Epithelial cell of proximal tubule (primary cell): ENCODE data around the gene MLLT6. TPM values are rescaled to one million over a fixed set of nuclear protein-coding genes. Genes with fewer than 3 reads are reported as not detected.

Source experiments
- DNase-seq: peaks from one replicate; pipeline ENCODE4 v3.0.0-alpha.2; 2011; ENCODE audit warnings: low read depth
- H3K4me3 ChIP-seq: 2 replicates; pipeline ENCODE4 v1.5.1; 2011; ENCODE audit warnings: low read depth, mild to moderate bottlenecking, low read length
- total RNA-seq: library from RNA; depleted of rRNA; stranded (reverse); fragments of >200 nt; gene quantifications from 2 replicates; pipeline ENCODE4 v1.2.3, GENCODE V29; 2015
- TF ChIP-seq, protein P1 (sequence below): conservative IDR thresholded peaks from 2 replicates; pipeline ENCODE4 v1.5.1; 2012; ENCODE audit warnings: low read depth, mild to moderate bottlenecking, low read length

Gene MLLT6
- total RNA-seq, 1 donor from 2014 or later: 34.2 TPM

DNA sequence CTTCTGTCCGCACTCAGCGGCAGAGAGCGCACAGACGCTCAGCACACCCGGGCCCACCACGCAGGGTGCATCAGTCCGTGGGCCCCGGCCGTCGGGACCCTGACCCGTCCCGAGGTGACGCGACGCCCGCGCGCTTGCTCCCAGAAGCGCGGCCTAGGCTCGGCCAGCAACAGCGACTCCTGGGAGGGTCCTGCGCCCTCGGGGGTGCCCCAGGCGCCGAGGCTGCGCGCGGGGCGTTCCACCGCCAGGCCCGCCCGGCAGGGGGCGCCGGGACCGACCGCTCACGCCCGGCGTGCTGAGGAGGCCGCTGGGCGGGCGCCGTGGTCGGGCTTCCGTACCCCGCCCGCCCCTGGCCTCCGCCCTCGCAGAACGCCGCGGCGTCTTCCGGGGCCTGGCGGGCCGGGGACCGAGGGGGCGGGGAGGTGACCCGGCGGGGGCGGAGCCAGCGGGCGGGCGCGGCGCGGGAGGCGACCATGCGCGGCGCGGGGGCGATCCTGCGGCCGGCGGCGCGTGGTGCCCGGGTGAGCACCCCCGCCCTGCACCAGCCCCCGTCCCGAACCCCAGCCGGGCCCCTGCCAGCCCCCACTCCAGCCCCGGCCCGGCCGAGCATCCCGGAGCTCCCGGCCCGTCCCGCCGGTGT lies 24.9 kb downstream of the MLLT6 start, which contains the start of gene CISD3:
TSS of gene CISD3 (plus strand) at position 456 of the 640 bp plus-strand sequence. CDS start at position 474, 18 bp downstream.
- peak within 1 kb of the TSS; percentile 91 for H3K4me3 ChIP-seq
- TF ChIP-seq, protein P1, sequence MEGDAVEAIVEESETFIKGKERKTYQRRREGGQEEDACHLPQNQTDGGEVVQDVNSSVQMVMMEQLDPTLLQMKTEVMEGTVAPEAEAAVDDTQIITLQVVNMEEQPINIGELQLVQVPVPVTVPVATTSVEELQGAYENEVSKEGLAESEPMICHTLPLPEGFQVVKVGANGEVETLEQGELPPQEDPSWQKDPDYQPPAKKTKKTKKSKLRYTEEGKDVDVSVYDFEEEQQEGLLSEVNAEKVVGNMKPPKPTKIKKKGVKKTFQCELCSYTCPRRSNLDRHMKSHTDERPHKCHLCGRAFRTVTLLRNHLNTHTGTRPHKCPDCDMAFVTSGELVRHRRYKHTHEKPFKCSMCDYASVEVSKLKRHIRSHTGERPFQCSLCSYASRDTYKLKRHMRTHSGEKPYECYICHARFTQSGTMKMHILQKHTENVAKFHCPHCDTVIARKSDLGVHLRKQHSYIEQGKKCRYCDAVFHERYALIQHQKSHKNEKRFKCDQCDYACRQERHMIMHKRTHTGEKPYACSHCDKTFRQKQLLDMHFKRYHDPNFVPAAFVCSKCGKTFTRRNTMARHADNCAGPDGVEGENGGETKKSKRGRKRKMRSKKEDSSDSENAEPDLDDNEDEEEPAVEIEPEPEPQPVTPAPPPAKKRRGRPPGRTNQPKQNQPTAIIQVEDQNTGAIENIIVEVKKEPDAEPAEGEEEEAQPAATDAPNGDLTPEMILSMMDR: peak; percentile 43
- DNase-seq: no peak

- DNase-seq: no peak
- TF ChIP-seq, protein P1: no peak
- peak overlapping the region; percentile 91 for H3K4me3 ChIP-seq
Observed at GRCh38 chr17:38730526-38731379, 25.7 kb downstream of the MLLT6 start.

DNA sequence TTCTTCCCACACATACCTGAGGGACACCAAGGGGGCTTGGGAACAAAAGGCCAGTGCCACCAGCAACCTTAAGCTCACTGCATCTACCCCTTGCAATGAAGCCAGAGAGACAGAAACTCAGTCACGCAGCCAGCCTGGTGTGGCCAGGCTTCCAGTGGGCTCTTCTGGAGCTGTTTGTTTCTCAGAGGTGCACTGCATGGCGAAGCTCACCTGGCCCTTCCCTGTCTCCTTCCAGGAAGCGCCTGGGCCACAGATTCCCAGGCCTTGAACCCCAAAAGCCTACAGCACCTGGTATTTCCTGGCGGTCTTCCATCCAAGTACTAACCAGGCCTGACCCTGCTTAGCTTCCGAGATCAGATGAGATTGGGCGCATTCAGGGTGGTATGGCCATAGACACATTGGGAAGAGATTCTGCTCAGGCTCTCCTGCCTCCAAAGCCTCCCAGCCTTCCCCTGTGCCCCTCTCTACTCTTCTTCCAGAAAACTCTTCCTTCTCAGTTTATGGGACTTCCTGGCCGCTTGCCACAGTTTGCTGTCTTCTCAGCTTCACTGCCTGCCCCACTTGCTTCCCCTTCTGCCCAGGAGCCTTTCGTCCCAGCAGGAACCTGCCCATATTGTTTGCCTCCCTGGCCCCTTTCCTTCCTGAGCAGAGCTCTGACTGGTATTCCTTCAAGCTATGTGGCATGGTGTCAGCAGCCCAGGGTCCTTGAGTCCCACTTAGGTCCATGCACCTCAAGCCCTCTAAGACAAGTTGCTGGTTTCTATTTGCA lies 26.6 kb downstream of the MLLT6 start:
- peak overlapping the region; percentile 91 for H3K4me3 ChIP-seq
- TF ChIP-seq, protein P1: no peak
- no peak for DNase-seq

DNA sequence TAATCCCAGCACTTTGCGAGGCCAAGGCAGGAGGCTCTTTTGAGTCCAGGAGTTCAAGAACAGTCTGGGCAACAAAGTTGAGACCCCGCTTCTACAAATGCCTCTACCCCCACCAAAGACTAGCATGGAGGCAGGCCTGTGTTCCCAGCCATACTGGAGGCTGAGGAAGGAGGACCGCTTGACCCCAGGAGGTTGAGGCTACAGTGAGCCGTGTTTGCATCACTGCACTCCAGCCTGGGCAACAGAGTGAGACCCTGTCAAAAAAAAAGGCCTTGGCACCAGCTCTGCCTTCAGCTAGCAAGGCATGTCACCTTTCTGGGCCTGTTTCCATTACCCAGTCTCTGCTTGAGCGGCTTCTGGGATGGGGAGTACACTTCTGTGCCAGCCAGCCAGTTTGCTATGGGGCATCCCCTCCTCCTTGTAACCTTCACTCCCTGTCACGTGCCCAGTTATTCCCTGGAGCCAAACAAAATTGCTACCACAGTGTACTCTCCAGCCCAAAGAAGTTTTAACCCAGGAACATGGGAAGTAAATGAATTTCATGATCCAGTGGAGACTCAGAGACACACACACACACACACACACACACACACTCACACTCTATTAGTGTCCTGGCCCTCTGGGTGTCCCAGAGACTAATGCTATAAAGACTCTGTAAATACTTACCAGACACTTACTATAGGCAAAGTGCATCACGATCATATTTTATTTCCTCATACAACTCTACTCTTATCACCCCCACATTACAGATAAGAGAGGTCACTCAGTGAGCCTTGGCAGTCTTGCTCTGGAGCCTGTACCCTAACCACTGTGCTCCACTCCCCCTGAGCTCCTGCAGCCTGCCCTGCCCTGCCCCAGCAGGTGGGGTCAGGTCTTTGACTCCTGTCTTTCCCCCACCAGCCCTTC lies 27.6 kb downstream of the MLLT6 start:
- TF ChIP-seq, protein P1: no peak
- H3K4me3 ChIP-seq: no peak overlapping the region
- DNase-seq: peak; percentile 29

DNA sequence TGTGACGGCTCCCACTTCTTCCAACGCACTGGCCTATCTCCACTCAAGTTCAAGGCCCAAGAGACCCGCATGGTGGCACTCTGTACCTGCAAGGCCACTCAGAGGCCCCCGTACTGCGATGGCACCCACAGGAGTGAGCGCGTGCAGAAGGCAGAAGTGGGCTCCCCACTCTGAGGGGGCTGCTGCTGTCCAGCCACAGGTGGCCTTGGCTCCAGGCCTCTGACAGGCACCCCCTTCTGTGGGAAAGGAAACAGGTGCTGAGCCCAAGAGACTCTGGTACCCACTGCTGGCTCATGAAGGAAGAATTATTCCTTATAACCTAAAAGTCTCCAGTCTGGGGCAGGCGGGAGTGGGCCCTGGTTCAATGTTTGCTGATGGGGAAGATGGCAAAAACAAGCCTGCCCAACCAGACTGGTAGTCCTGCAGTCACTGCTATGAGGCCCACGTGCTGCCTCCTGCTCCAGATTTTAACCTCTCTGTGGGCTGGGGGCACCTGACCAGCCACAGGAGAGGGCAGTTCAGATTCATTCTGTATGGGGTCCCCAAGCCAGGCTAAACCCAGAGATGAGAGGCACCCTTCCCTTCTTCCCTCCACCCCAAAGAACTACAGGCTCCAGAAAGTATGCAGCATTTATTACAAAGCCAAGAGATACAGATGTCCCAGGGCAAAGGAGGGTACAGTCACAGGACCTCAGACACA lies 28.4 kb downstream of the MLLT6 start:
- DNase-seq: no peak
- H3K4me3 ChIP-seq: no peak overlapping the region
- TF ChIP-seq, protein P1: no peak
